Measurements from ENCODE around the gene SPRED1. TPM values are rescaled to one million over a fixed set of nuclear protein-coding genes. Genes with fewer than 3 reads are reported as not detected.

Gene SPRED1
- 10.7 and 15.1 TPM in 2 replicates for polyA plus RNA-seq (2011; rRNA removed)
- polyA minus RNA-seq (2011; rRNA and poly(A)+ RNA removed): 29.6 and 34.2 TPM in 2 replicates

GRCh38 chr15:38252481-38253350 lies at the start of gene SPRED1:
Gene SPRED1 (plus strand): TSS chr15:38252836. CDS start chr15:38253186, 350 bp downstream.
- Histone ChIP-seq H3K27me3 (ENCODE audit: control insufficient read depth, insufficient read depth, low read length) (no peaks in the 10 kb centered on the region), H3K27ac (ENCODE audit: low read depth, low read length) (peak within 1 kb of the TSS; percentile 94), H3K4me3 (ENCODE audit: low read depth, low read length) (peak within 1 kb of the TSS; percentile 93), H3K9me3 (ENCODE audit: control insufficient read depth, insufficient read depth, low read length) (no peaks in the 10 kb centered on the region; the same call in 1 of the 2 replicates)
- no peak for TF ChIP-seq CTCF (IDR thresholded peaks at IDR 0.05; ENCODE audit: low read depth, low read length)
- no peak for DNase-seq (ENCODE audit: low read depth, low spot score)
- POLR2A ChIA-PET: interaction anchor here (0.5 to 2.3 kb wide), 17 partner anchors 14 to 1144 kb away, joined by 3 to 29 read pairs (median 4); partner anchors contain the start of gene FAM98B
- CTCF ChIA-PET: interaction anchor here (0.9 to 3.9 kb wide), 4 partner anchors 96 to 257 kb away, joined by 3 to 20 read pairs (median 5); no protein-coding TSS in a partner anchor

- POLR2A ChIA-PET: no interaction called here
- Histone ChIP-seq H3K4me3 (ENCODE audit: low read depth, low read length) (no peak overlapping the region), H3K27me3 (ENCODE audit: control insufficient read depth, insufficient read depth, low read length) (peaks cover 4% of the 10 kb centered on the region), H3K9me3 (ENCODE audit: control insufficient read depth, insufficient read depth, low read length) (no peaks in the 10 kb centered on the region), H3K27ac (ENCODE audit: low read depth, low read length) (no peak overlapping the region)
- no peak for TF ChIP-seq CTCF (IDR thresholded peaks at IDR 0.05; ENCODE audit: low read depth, low read length)
- CTCF ChIA-PET: interaction anchor here (1.1 to 1.4 kb wide), 2 partner anchors 13 to 162 kb away, joined by 4 read pairs; no protein-coding TSS in a partner anchor
- DNase-seq (ENCODE audit: low read depth, low spot score): no peak
Observed at GRCh38 chr15:38205526-38206272, 46.9 kb upstream of the SPRED1 start.

GRCh38 chr15:38207621-38208020 lies 45.0 kb upstream of the SPRED1 start:
- DNase-seq (ENCODE audit: low read depth, low spot score): no peak
- TF ChIP-seq CTCF (IDR thresholded peaks at IDR 0.05; ENCODE audit: low read depth, low read length): no peak
- ChIA-PET CTCF (no interaction called here), POLR2A (no interaction called here)
- Histone ChIP-seq H3K27ac (ENCODE audit: low read depth, low read length) (no peak overlapping the region), H3K4me3 (ENCODE audit: low read depth, low read length) (no peak overlapping the region), H3K9me3 (ENCODE audit: control insufficient read depth, insufficient read depth, low read length) (no peaks in the 10 kb centered on the region), H3K27me3 (ENCODE audit: control insufficient read depth, insufficient read depth, low read length) (peaks cover 4% of the 10 kb centered on the region)

GRCh38 chr15:38208206-38208605 lies 44.4 kb upstream of the SPRED1 start:
- peaks cover 4% of the 10 kb centered on the region for H3K27me3 ChIP-seq (ENCODE audit: control insufficient read depth, insufficient read depth, low read length)
- no peak overlapping the region for H3K4me3 ChIP-seq (ENCODE audit: low read depth, low read length)
- H3K27ac ChIP-seq (ENCODE audit: low read depth, low read length): no peak overlapping the region
- no peaks in the 10 kb centered on the region for H3K9me3 ChIP-seq (ENCODE audit: control insufficient read depth, insufficient read depth, low read length)
- CTCF ChIA-PET: no interaction called here
- POLR2A ChIA-PET: no interaction called here
- DNase-seq (ENCODE audit: low read depth, low spot score): no peak
- no peak for TF ChIP-seq CTCF (IDR thresholded peaks at IDR 0.05; ENCODE audit: low read depth, low read length)

Measured in AG04450 (cell line).